ENCODE measurements around the gene ATG16L1. TPM values are rescaled to one million over a fixed set of nuclear protein-coding genes. Genes with fewer than 3 reads are reported as not detected.

Gene ATG16L1
- total RNA-seq, 2 experiments from 2014 or later = 22.1 to 24.4 TPM

- peak overlapping the region; percentile 95 for H3K27ac Mint-ChIP-seq
- H3K27me3 Mint-ChIP-seq = no peaks in the 10 kb centered on the region
- H3K36me3 Mint-ChIP-seq (ENCODE audit: low read depth) = peaks cover 87% of the 10 kb centered on the region
- no peak overlapping the region for H3K4me3 Mint-ChIP-seq
- CTCF ChIA-PET = interaction anchor here (1.3 to 2.9 kb wide), 4 partner anchors 10 to 217 kb away, joined by 4 to 12 read pairs (median 4); no protein-coding TSS in a partner anchor
- no peaks in the 10 kb centered on the region for H3K9me3 Mint-ChIP-seq
- H3K4me1 Mint-ChIP-seq (ENCODE audit: low read depth) = peaks cover 63% of the 10 kb centered on the region
- intact Hi-C loops (cut with micrococcal nuclease) = no loop called here
- TF ChIP-seq CTCF (IDR thresholded peaks at IDR 0.05) = no peak
- POLR2A ChIA-PET = interaction anchor here (1.0 to 2.2 kb wide), 3 partner anchors 19 to 217 kb away, joined by 3 to 5 read pairs (median 3); no protein-coding TSS in a partner anchor
- DNase-seq (no peak), ATAC-seq (no peak)
These were observed 19.5 kb downstream of the ATG16L1 start for GRCh38 chr2:233270951-233271350.

GRCh38 chr2:233271693-233272092 is 20.2 kb downstream of the ATG16L1 start:
- DNase-seq (no peak), ATAC-seq (no peak)
- no peaks in the 10 kb centered on the region for H3K9me3 Mint-ChIP-seq
- TF ChIP-seq CTCF (IDR thresholded peaks at IDR 0.05) = no peak
- H3K27ac Mint-ChIP-seq = peak overlapping the region; percentile 10
- ChIA-PET CTCF (interaction anchor here (1.5 to 2.9 kb wide), 3 partner anchors 10 to 218 kb away, joined by 4 to 12 read pairs (median 4); no protein-coding TSS in a partner anchor), POLR2A (interaction anchor here (0.8 to 2.2 kb wide), 5 partner anchors 15 to 218 kb away, joined by 3 to 5 read pairs (median 3); partner anchors contain the start of gene INPP5D)
- H3K27me3 Mint-ChIP-seq = no peaks in the 10 kb centered on the region
- no peak overlapping the region for H3K4me3 Mint-ChIP-seq
- peaks cover 58% of the 10 kb centered on the region for H3K4me1 Mint-ChIP-seq (ENCODE audit: low read depth)
- intact Hi-C loops (cut with micrococcal nuclease) = no loop called here
- H3K36me3 Mint-ChIP-seq (ENCODE audit: low read depth) = peaks cover 83% of the 10 kb centered on the region

GRCh38 chr2:233273120-233273519 is 21.6 kb downstream of the ATG16L1 start:
- Mint-ChIP-seq H3K9me3 (no peaks in the 10 kb centered on the region), H3K27ac (peak overlapping the region; percentile 22), H3K36me3 (ENCODE audit: low read depth) (peaks cover 85% of the 10 kb centered on the region), H3K4me3 (no peak overlapping the region), H3K4me1 (ENCODE audit: low read depth) (peaks cover 47% of the 10 kb centered on the region), H3K27me3 (no peaks in the 10 kb centered on the region)
- POLR2A ChIA-PET = interaction anchor here (1.3 to 1.8 kb wide), 2 partner anchors 10 to 212 kb away, joined by 3 to 5 read pairs; no protein-coding TSS in a partner anchor
- intact Hi-C loops (cut with micrococcal nuclease) = no loop called here
- CTCF ChIA-PET = interaction anchor here (2.9 kb wide), 1 partner anchor 170 kb away, joined by 12 read pairs; no protein-coding TSS in a partner anchor
- ATAC-seq (peak; percentile 37), DNase-seq (peak; percentile 40)
- TF ChIP-seq CTCF (IDR thresholded peaks at IDR 0.05) = no peak

GRCh38 chr2:233275223-233275622 is 23.8 kb downstream of the ATG16L1 start:
- TF ChIP-seq CTCF (IDR thresholded peaks at IDR 0.05) = no peak
- DNase-seq (no peak), ATAC-seq (no peak)
- peaks cover 70% of the 10 kb centered on the region for H3K36me3 Mint-ChIP-seq (ENCODE audit: low read depth)
- H3K27me3 Mint-ChIP-seq = no peaks in the 10 kb centered on the region
- no peak overlapping the region for H3K4me3 Mint-ChIP-seq
- H3K27ac Mint-ChIP-seq = no peak overlapping the region
- no peaks in the 10 kb centered on the region for H3K9me3 Mint-ChIP-seq
- intact Hi-C loops (cut with micrococcal nuclease) = no loop called here
- ChIA-PET CTCF (no interaction called here), POLR2A (interaction anchor here (0.8 to 1.0 kb wide), 2 partner anchors 172 to 733 kb away, joined by 3 read pairs; no protein-coding TSS in a partner anchor)
- H3K4me1 Mint-ChIP-seq (ENCODE audit: low read depth) = peaks cover 29% of the 10 kb centered on the region

- Mint-ChIP-seq H3K4me1 (ENCODE audit: low read depth) (peaks cover 27% of the 10 kb centered on the region), H3K9me3 (no peaks in the 10 kb centered on the region), H3K27me3 (no peaks in the 10 kb centered on the region), H3K36me3 (ENCODE audit: low read depth) (peaks cover 63% of the 10 kb centered on the region), H3K27ac (no peak overlapping the region), H3K4me3 (no peak overlapping the region)
- DNase-seq (no peak), ATAC-seq (no peak)
- POLR2A ChIA-PET = interaction anchor here (1.0 to 1.7 kb wide), 2 partner anchors 13 to 27 kb away, joined by 3 to 5 read pairs; partner anchors contain the start of gene ATG16L1
- CTCF ChIA-PET = interaction anchor here (0.6 to 2.1 kb wide), 2 partner anchors 15 to 232 kb away, joined by 3 to 5 read pairs; no protein-coding TSS in a partner anchor
- no peak for TF ChIP-seq CTCF (IDR thresholded peaks at IDR 0.05)
- intact Hi-C loops (cut with micrococcal nuclease) = no loop called here
These were observed 27.4 kb downstream of the ATG16L1 start for GRCh38 chr2:233278921-233279320.

Measured in activated CD8-positive, alpha-beta T cell treated with anti-CD3 and anti-CD28 coated beads for 36 hours (primary cell).